Effector CD4-positive, alpha-beta T cell (primary cell): ENCODE results near the gene C22orf39.

Source experiments
- DNase-seq: peaks from one replicate; pipeline ENCODE4 v3.0.0-alpha.2; 2020

C22orf39 gene

GRCh38 chr22:19477321-19478044 lies 30.0 kb upstream of the C22orf39 start:
- DNase-seq: no peak

- no peak for DNase-seq
Observed at GRCh38 chr22:19476023-19476422, 28.5 kb upstream of the C22orf39 start.

GRCh38 chr22:19473578-19473977 lies 26.1 kb upstream of the C22orf39 start:
- DNase-seq: no peak

- no peak for DNase-seq
Observed at GRCh38 chr22:19472233-19472632, 24.7 kb upstream of the C22orf39 start.

GRCh38 chr22:19471572-19471971 lies 24.1 kb upstream of the C22orf39 start:
- DNase-seq: no peak

- DNase-seq: no peak
Observed at GRCh38 chr22:19470010-19470409, 22.5 kb upstream of the C22orf39 start.

GRCh38 chr22:19469421-19469820 lies 21.9 kb upstream of the C22orf39 start:
- DNase-seq: no peak

- no peak for DNase-seq
Observed at GRCh38 chr22:19467912-19468311, 20.4 kb upstream of the C22orf39 start.

GRCh38 chr22:19466848-19467752 lies 19.6 kb upstream of the C22orf39 start:
- no peak for DNase-seq

GRCh38 chr22:19466126-19466716 lies 18.7 kb upstream of the C22orf39 start:
- no peak for DNase-seq

- no peak for DNase-seq
Observed at GRCh38 chr22:19464975-19465374, 17.5 kb upstream of the C22orf39 start.

- DNase-seq: no peak
Observed at GRCh38 chr22:19464546-19464945, 17.0 kb upstream of the C22orf39 start.

- DNase-seq: no peak
Observed at GRCh38 chr22:19463491-19464469, 16.3 kb upstream of the C22orf39 start.

GRCh38 chr22:19463008-19463407 lies 15.5 kb upstream of the C22orf39 start:
- DNase-seq: no peak

GRCh38 chr22:19461506-19461905 lies 14.0 kb upstream of the C22orf39 start:
- DNase-seq: no peak

GRCh38 chr22:19460036-19460435 lies 12.5 kb upstream of the C22orf39 start:
- no peak for DNase-seq

GRCh38 chr22:19457828-19458428 lies 10.4 kb upstream of the C22orf39 start:
- no peak for DNase-seq

- DNase-seq: no peak
Observed at GRCh38 chr22:19456541-19456940, 9.0 kb upstream of the C22orf39 start.

GRCh38 chr22:19455585-19456370 lies 8.3 kb upstream of the C22orf39 start:
- no peak for DNase-seq

- no peak for DNase-seq
Observed at GRCh38 chr22:19455033-19455432, 7.5 kb upstream of the C22orf39 start.

- no peak for DNase-seq
Observed at GRCh38 chr22:19454156-19454555, 6.6 kb upstream of the C22orf39 start.
